K562 (cell line): ENCODE data around the gene RPAIN. TPM values are rescaled to one million over a fixed set of nuclear protein-coding genes. Genes with fewer than 3 reads are reported as not detected.

Experiments
- ATAC-seq: fragments of 200-7000 bp; cut with Tn5 transposase; 3 replicates; pipeline ENCODE4 v1.9.1; 2020; ENCODE audit warnings: moderate library complexity
- BruUV-seq: library from RNA; stranded (reverse); fragments of 400-500 nt; replicated peaks from 2 replicates; lab custom pipeline; 2021; lab: Mats Ljungman, UMichigan
- CTCF ChIA-PET: fragments of 300-600 bp; formaldehyde crosslinking; extraction: SDS; loops from one replicate; lab custom pipeline; 2021; ENCODE audit warnings: low intra/inter-chr PET ratio; lab: Yijun Ruan, JAX
- POLR2A ChIA-PET: fragments of 300-600, 350-650 bp; sonication (Branson Sonifier 250); formaldehyde crosslinking; extraction: SDS; loops from one replicate; lab custom pipeline; 2021; ENCODE audit warnings: antibody characterized with exemption, inconsistent platforms; lab: Yijun Ruan, JAX
- DNase-seq, 4 experiments: peaks; one replicate each; pipeline versions ENCODE4 v3.0.0 to v3.0.0-alpha.2; 2011 to 2018; ENCODE audit warnings: low spot score in 3 of 4, mixed read lengths in 3 of 4; ENCODE audit errors: extremely low read depth in 1 of 4
- FAIRE-seq: peaks from 2 replicates; lab custom pipeline; 2011; peaks lifted over from hg19 to GRCh38; lab: Jason Lieb, UNC
- H2AFZ ChIP-seq: 2 replicates; pipeline ENCODE4 v1.6.0; 2011; ENCODE audit warnings: low read depth, low read length, control low read depth, inconsistent platforms
- H3K27ac ChIP-seq: fragments of 200-600 bp; 3 replicates; pipeline ENCODE4 v1.8.0; 2011; ENCODE audit warnings: low read depth, mild to moderate bottlenecking, control low read depth, inconsistent platforms, low read length, moderate library complexity, mixed read lengths; ENCODE audit errors: extremely low read depth
- H3K27me3 ChIP-seq, 2 experiments: fragments of 300-600 bp in 1 of 2; 2 replicates in 1 of 2; 3 replicates in 1 of 2; pipeline versions ENCODE4 v1.6.0 to v1.8.0; 2011; ENCODE audit warnings: inconsistent platforms in 2 of 2, low read length in 2 of 2, mild to moderate bottlenecking in 1 of 2, mixed read lengths in 1 of 2, moderate library complexity in 1 of 2; ENCODE audit not compliant: control insufficient read depth in 2 of 2, insufficient read depth in 2 of 2
- H3K36me3 ChIP-seq: fragments of 300-600 bp; 3 replicates; pipeline ENCODE4 v1.8.0; 2011; ENCODE audit warnings: mild to moderate bottlenecking, low read length, inconsistent platforms; ENCODE audit not compliant: control insufficient read depth, insufficient read depth
- H3K4me1 ChIP-seq, 2 experiments: fragments of 200-600 bp in 1 of 2; replicated peaks in 1 of 2; 2 replicates in 1 of 2; 3 replicates in 1 of 2; pipeline versions ENCODE4 v1.5.1 to v1.8.0; 2011; ENCODE audit warnings: inconsistent platforms in 2 of 2, low read length in 2 of 2, mild to moderate bottlenecking in 1 of 2, mixed read lengths in 1 of 2, moderate library complexity in 1 of 2; ENCODE audit not compliant: control insufficient read depth in 2 of 2, insufficient read depth in 2 of 2
- H3K4me2 ChIP-seq: 2 replicates; pipeline ENCODE4 v1.6.1; 2011; ENCODE audit warnings: low read length, control low read depth, inconsistent platforms, mixed read lengths; ENCODE audit not compliant: insufficient read depth
- H3K4me3 ChIP-seq: fragments of 200-600 bp; sonication (generic), shearing (Covaris generic); 2 replicates; pipeline ENCODE4 v1.5.1; 2016; ENCODE audit warnings: control low read depth, inconsistent platforms
- H3K79me2 ChIP-seq: fragments of 200-600 bp; 3 replicates; pipeline ENCODE4 v1.8.0; 2011; ENCODE audit warnings: low read length, inconsistent platforms; ENCODE audit not compliant: control insufficient read depth, insufficient read depth
- H3K9ac ChIP-seq, 2 experiments: 2 replicates each; pipeline versions ENCODE4 v1.6.0 to v1.6.1; 2011; ENCODE audit warnings: low read depth in 2 of 2, low read length in 2 of 2, control low read depth in 1 of 2, inconsistent platforms in 1 of 2, mild to moderate bottlenecking in 1 of 2, mixed read lengths in 1 of 2; ENCODE audit not compliant: insufficient read depth in 1 of 2
- H3K9me1 ChIP-seq: one replicate; pipeline ENCODE4 v1.6.0; 2011; ENCODE audit warnings: inconsistent platforms, mild to moderate bottlenecking, low read length, moderate library complexity; ENCODE audit not compliant: control insufficient read depth, insufficient read depth
- H3K9me3 ChIP-seq: replicated peaks from 2 replicates; pipeline ENCODE4 v1.5.1; 2011; ENCODE audit warnings: low read depth, low read length, inconsistent platforms; ENCODE audit not compliant: control insufficient read depth, insufficient read depth
- H4K20me1 ChIP-seq: replicated peaks from 2 replicates; pipeline ENCODE4 v1.6.1; 2011; ENCODE audit warnings: low read length, inconsistent platforms, mixed read lengths; ENCODE audit not compliant: control insufficient read depth, insufficient read depth
- ASH1L ChIP-seq: fragments of 450-650 bp; IDR thresholded peaks from 2 replicates; pipeline ENCODE4 v1.6.1; 2018; ENCODE audit warnings: borderline replicate concordance, mild to moderate bottlenecking, low read depth; ENCODE audit not compliant: partially characterized antibody
- HNRNPH1 ChIP-seq: fragments of 200-400 bp; formaldehyde crosslinking; optimal IDR thresholded peaks from 2 replicates; pipeline ENCODE3; 2017; ENCODE audit warnings: low read depth, mild to moderate bottlenecking, low read length, moderate library complexity
- HNRNPUL1 ChIP-seq: fragments of 200-400 bp; formaldehyde crosslinking; IDR thresholded peaks from 2 replicates; pipeline ENCODE4 v1.6.1; 2017; ENCODE audit warnings: low read length
- LEF1 ChIP-seq: fragments of 450-650 bp; IDR thresholded peaks from 2 replicates; pipeline ENCODE4 v1.6.1; 2016; ENCODE audit warnings: mild to moderate bottlenecking
- MNT ChIP-seq, 2 experiments: fragments of 450-650 bp; conservative IDR thresholded peaks; 2 replicates each; pipeline ENCODE4 v1.6.1; 2017; ENCODE audit warnings: mild to moderate bottlenecking in 2 of 2, moderate library complexity in 2 of 2
- PHF20 ChIP-seq: fragments of 450-650 bp; IDR thresholded peaks from 2 replicates; pipeline ENCODE4 v1.6.1; 2018; ENCODE audit not compliant: partially characterized antibody
- POLR2A ChIP-seq: fragments of 450-650 bp; conservative IDR thresholded peaks from 2 replicates; pipeline ENCODE4 v1.6.1; 2016
- RREB1 ChIP-seq: fragments of 250-450 bp; sonication (Bioruptor Pico); IDR thresholded peaks from 2 replicates; pipeline ENCODE4 v1.4.0; 2020
- SIRT6 ChIP-seq: IDR thresholded peaks from one replicate; pipeline ENCODE4 v1.6.1; 2012; ENCODE audit warnings: low read depth, mild to moderate bottlenecking, control low read depth, inconsistent platforms, low read length, moderate library complexity
- TCFL5 ChIP-seq: fragments of 250-450 bp; sonication (Bioruptor Pico); conservative IDR thresholded peaks from 2 replicates; pipeline ENCODE4 v1.6.1; 2021; ENCODE audit warnings: mild to moderate bottlenecking, moderate library complexity, matching md5 sums
- XRCC4 ChIP-seq: IDR thresholded peaks from one replicate; pipeline ENCODE4 v1.6.1; 2011; ENCODE audit not compliant: insufficient read depth, insufficient read length; ENCODE audit errors: extremely low read depth
- YBX1 ChIP-seq: fragments of 450-650 bp; IDR thresholded peaks from 2 replicates; pipeline ENCODE4 v1.7.1; 2016; ENCODE audit warnings: mild to moderate bottlenecking
- ZC3H8 ChIP-seq: fragments of 450-650 bp; IDR thresholded peaks from 2 replicates; pipeline ENCODE4 v1.6.1; 2017
- ZNF121 ChIP-seq: sonication (generic); formaldehyde crosslinking; conservative IDR thresholded peaks from 2 replicates; pipeline ENCODE4 v1.8.0; 2022; ENCODE audit warnings: missing genetic modification reagents
- ZNF232 ChIP-seq: sonication (generic); formaldehyde crosslinking; IDR thresholded peaks from 2 replicates; pipeline ENCODE4 v1.8.0; 2022; ENCODE audit warnings: mild to moderate bottlenecking, missing genetic modification reagents
- whole genome bisulfite sequencing: fragments of 100-300 bp; shearing (Covaris generic); methylation state at CpG from one replicate; pipeline ENCODE4 v1.1.6; 2016; ENCODE audit warnings: low coverage, mixed read lengths; ENCODE audit not compliant: insufficient coverage; ENCODE audit errors: missing lambda C conversion rate; 5-methylcytosine and 5-hydroxymethylcytosine counted together
- in situ Hi-C: fragments of 300-500 bp; cut with MboI; formaldehyde crosslinking; loops from 4 replicates; pipeline ENCODE4 v1.15.0; 2018; ENCODE audit warnings: inconsistent platforms, mixed read lengths
- intact Hi-C: fragments of 100-400 bp; cut with micrococcal nuclease; formaldehyde crosslinking; loops from 2 replicates; pipeline ENCODE4 v1.14.2; 2022
- polyA plus RNA-seq, 8 experiments: library from polyadenylated mRNA; depleted of rRNA in 4 of 8; stranded (reverse) in 5 of 8; unstranded in 3 of 8; fragments of >200 nt; fragmentation: Nextera tagmentation in 2 of 8; fragmentation: Illumina TruSeq in 1 of 8; extraction: Ambion mirVana in 2 of 8; extraction: Trizol in 1 of 8; gene quantifications; 2 replicates each; pipeline versions ENCODE4 v1.2.1 to v1.2.3, GENCODE V29; 2011 to 2014; ENCODE audit warnings: inconsistent platforms in 1 of 8, missing spikeins in 1 of 8
- total RNA-seq, 7 experiments: library from RNA; depleted of rRNA in 6 of 7; stranded (reverse); fragments of >200 nt in 6 of 7; fragmentation: Illumina TruSeq in 2 of 7; extraction: Trizol in 2 of 7; gene quantifications; 2 replicates each; pipeline versions ENCODE4 v1.2.1 to v1.2.3, GENCODE V29; 2011 to 2021; ENCODE audit warnings: low replicate concordance in 1 of 7
- TF ChIP-seq, protein P1 (sequence below): fragments of 450-650 bp; IDR thresholded peaks from one replicate; pipeline ENCODE4 v1.6.1; 2018; ENCODE audit warnings: mild to moderate bottlenecking, moderate library complexity; ENCODE audit not compliant: partially characterized antibody

RPAIN gene
- total and polyA plus RNA-seq, 9 of the 15 experiments (the other 6 are each of a cell fraction or from before 2014, with no cell fraction given), result 27.3 to 63.7 (median 38.5) TPM

GRCh38 chr17:5391678-5392077, 28.3 kb upstream of the RPAIN start:
- H3K4me2 ChIP-seq, result no peak overlapping the region
- H3K79me2 ChIP-seq, result no peaks in the 10 kb centered on the region
- no peak overlapping the region for H3K9ac ChIP-seq
- H3K4me3 ChIP-seq, result no peak overlapping the region
- whole genome bisulfite sequencing, result 75% methylated on average over 5 of the region's 5 CpGs
- POLR2A ChIA-PET, result interaction anchor here (0.6 to 2.4 kb wide), 5 partner anchors 11 to 28 kb away, joined by 3 to 14 read pairs (median 5); partner anchors contain the start of gene NUP88
- H2AFZ ChIP-seq, result no peak overlapping the region
- no peaks in the 10 kb centered on the region for H3K9me3 ChIP-seq
- H4K20me1 ChIP-seq, result no peaks in the 10 kb centered on the region
- ATAC-seq (no peak), DNase-seq (no peak), FAIRE-seq (no peak)
- intact Hi-C loops, result no loop called here
- in situ Hi-C loops, result no loop called here
- no peak overlapping the region; the same call in 2 of the 3 replicates for H3K27ac ChIP-seq
- H3K9me1 ChIP-seq, result no peaks in the 10 kb centered on the region
- CTCF ChIA-PET, result no interaction called here
- no peaks in the 10 kb centered on the region for H3K4me1 ChIP-seq
- BruUV-seq, result no TSS peak
- H3K27me3 ChIP-seq, result no peaks in the 10 kb centered on the region
- H3K36me3 ChIP-seq, result peaks cover 81% of the 10 kb centered on the region
- TF ChIP-seq ZNF121 (CRISPR knock-in tag), result no peak
- TF ChIP-seq SIRT6, result no peak
- TF ChIP-seq ZNF232 (CRISPR knock-in tag), result no peak
- no peak for TF ChIP-seq HNRNPUL1
- no peak for TF ChIP-seq MNT (conservative IDR thresholded peaks at IDR 0.05)
- no peak for TF ChIP-seq PHF20
- no peak for TF ChIP-seq ASH1L
- no peak for TF ChIP-seq ZC3H8
- TF ChIP-seq TCFL5, result no peak
- TF ChIP-seq, protein P1, sequence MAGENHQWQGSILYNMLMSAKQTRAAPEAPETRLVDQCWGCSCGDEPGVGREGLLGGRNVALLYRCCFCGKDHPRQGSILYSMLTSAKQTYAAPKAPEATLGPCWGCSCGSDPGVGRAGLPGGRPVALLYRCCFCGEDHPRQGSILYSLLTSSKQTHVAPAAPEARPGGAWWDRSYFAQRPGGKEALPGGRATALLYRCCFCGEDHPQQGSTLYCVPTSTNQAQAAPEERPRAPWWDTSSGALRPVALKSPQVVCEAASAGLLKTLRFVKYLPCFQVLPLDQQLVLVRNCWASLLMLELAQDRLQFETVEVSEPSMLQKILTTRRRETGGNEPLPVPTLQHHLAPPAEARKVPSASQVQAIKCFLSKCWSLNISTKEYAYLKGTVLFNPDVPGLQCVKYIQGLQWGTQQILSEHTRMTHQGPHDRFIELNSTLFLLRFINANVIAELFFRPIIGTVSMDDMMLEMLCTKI, result no peak
- TF ChIP-seq YBX1, result no peak
- no peak for TF ChIP-seq RREB1 (CRISPR knock-in tag)
- no peak for TF ChIP-seq HNRNPH1
- TF ChIP-seq POLR2A, result no peak
- no peak for TF ChIP-seq XRCC4
- TF ChIP-seq LEF1, result no peak
